Glutamatergic neuron (in vitro differentiated cells): ENCODE data around the gene SDF4. TPM values are rescaled to one million over a fixed set of nuclear protein-coding genes. Genes with fewer than 3 reads are reported as not detected.

ENCODE experiments used
- DNase-seq: peaks from one replicate; pipeline ENCODE4 v3.0.0; 2022
- H3K27ac Mint-ChIP-seq: one replicate; pipeline ENCODE4 v1.8.0; 2020; ENCODE audit warnings: mild to moderate bottlenecking, mixed read lengths, inconsistent platforms; ENCODE audit not compliant: unreplicated experiment
- H3K27me3 Mint-ChIP-seq: one replicate; pipeline ENCODE4 v1.8.0; 2020; ENCODE audit warnings: mild to moderate bottlenecking, moderate library complexity, mixed read lengths, inconsistent platforms; ENCODE audit not compliant: unreplicated experiment
- H3K36me3 Mint-ChIP-seq: one replicate; pipeline ENCODE4 v1.8.0; 2020; ENCODE audit warnings: mild to moderate bottlenecking, mixed read lengths, inconsistent platforms; ENCODE audit not compliant: unreplicated experiment
- H3K4me1 Mint-ChIP-seq: one replicate; pipeline ENCODE4 v1.8.0; 2020; ENCODE audit warnings: mild to moderate bottlenecking, low read depth, mixed read lengths, inconsistent platforms; ENCODE audit not compliant: unreplicated experiment
- H3K4me3 Mint-ChIP-seq: one replicate; pipeline ENCODE4 v1.8.0; 2020; ENCODE audit warnings: mild to moderate bottlenecking, mixed read lengths, inconsistent platforms; ENCODE audit not compliant: unreplicated experiment
- H3K9me3 Mint-ChIP-seq: one replicate; pipeline ENCODE4 v1.8.0; 2020; ENCODE audit warnings: mild to moderate bottlenecking, moderate library complexity, mixed read lengths, inconsistent platforms; ENCODE audit not compliant: unreplicated experiment
- CTCF ChIP-seq: fragments of 200-600 bp; sonication (generic); IDR thresholded peaks from one replicate; pipeline ENCODE4 v1.5.0; 2021; ENCODE audit not compliant: partially characterized antibody, unreplicated experiment
- total RNA-seq: library from RNA; stranded (reverse); fragmentation: NEBNext Ultra II Directional; extraction: Animal tissue kit (Norgen Biotek cat#: 25700); gene quantifications from one replicate; pipeline ENCODE4 v1.2.1, GENCODE V29; 2021; ENCODE audit not compliant: unreplicated experiment

Gene SDF4
- total RNA-seq, 1 donor from 2014 or later, result 89.2 TPM

GRCh38 chr1:1207571-1207892 is 24.3 kb downstream of the SDF4 start:
- peaks cover 5% of the 10 kb centered on the region for H3K9me3 Mint-ChIP-seq
- H3K4me1 Mint-ChIP-seq, result peaks cover 10% of the 10 kb centered on the region
- no peak overlapping the region for H3K4me3 Mint-ChIP-seq
- peak; percentile 8 for DNase-seq
- H3K27ac Mint-ChIP-seq, result peak overlapping the region; percentile 33
- TF ChIP-seq CTCF, result no peak
- H3K27me3 Mint-ChIP-seq, result peaks cover 6% of the 10 kb centered on the region
- no peaks in the 10 kb centered on the region for H3K36me3 Mint-ChIP-seq

GRCh38 chr1:1206966-1207531 is 24.8 kb downstream of the SDF4 start:
- peak; percentile 25 for DNase-seq
- Mint-ChIP-seq H3K36me3 (no peaks in the 10 kb centered on the region), H3K27ac (peak overlapping the region; percentile 33), H3K4me3 (no peak overlapping the region), H3K4me1 (peaks cover 10% of the 10 kb centered on the region), H3K9me3 (peaks cover 5% of the 10 kb centered on the region), H3K27me3 (peaks cover 6% of the 10 kb centered on the region)
- TF ChIP-seq CTCF, result no peak

- Mint-ChIP-seq H3K4me1 (peaks cover 10% of the 10 kb centered on the region), H3K4me3 (no peak within 1 kb of the TSS), H3K9me3 (peaks cover 5% of the 10 kb centered on the region), H3K36me3 (no peaks in the 10 kb centered on the region), H3K27me3 (peaks cover 6% of the 10 kb centered on the region), H3K27ac (peak within 1 kb of the TSS; percentile 33)
- peak; percentile 18 for DNase-seq
- no peak for TF ChIP-seq CTCF
Measured at GRCh38 chr1:1206376-1206965, 25.3 kb downstream of the SDF4 start, which contains the start of gene TNFRSF18. Gene TNFRSF18, minus strand, starts transcription at chr1:1206592. Its CDS starts 21 bp downstream, at chr1:1206571.

- Mint-ChIP-seq H3K27me3 (peaks cover 6% of the 10 kb centered on the region), H3K4me1 (peaks cover 8% of the 10 kb centered on the region), H3K4me3 (no peak overlapping the region), H3K27ac (no peak overlapping the region), H3K36me3 (no peaks in the 10 kb centered on the region), H3K9me3 (peaks cover 5% of the 10 kb centered on the region)
- peak; percentile 17 for DNase-seq
- no peak for TF ChIP-seq CTCF
Measured at GRCh38 chr1:1205769-1206375, 25.9 kb downstream of the SDF4 start.

- H3K9me3 Mint-ChIP-seq, result peaks cover 5% of the 10 kb centered on the region
- peak; percentile 17 for DNase-seq
- no peak overlapping the region for H3K27ac Mint-ChIP-seq
- H3K4me3 Mint-ChIP-seq, result no peak overlapping the region
- TF ChIP-seq CTCF, result no peak
- peaks cover 6% of the 10 kb centered on the region for H3K4me1 Mint-ChIP-seq
- H3K27me3 Mint-ChIP-seq, result peaks cover 6% of the 10 kb centered on the region
- no peaks in the 10 kb centered on the region for H3K36me3 Mint-ChIP-seq
Measured at GRCh38 chr1:1204998-1205768, 26.6 kb downstream of the SDF4 start.
